ENCODE measurements around the gene PCDH15. TPM values are rescaled to one million over a fixed set of nuclear protein-coding genes. Genes with fewer than 3 reads are reported as not detected.

PCDH15 gene
- total RNA-seq, 4 donors from 2014 or later, result 0.32 TPM; not detected in 3

GRCh38 chr10:53852450-53853175, 948.4 kb downstream of the PCDH15 start:
- ATAC-seq (ENCODE audit: low FRiP score), result no peak
- no peak for DNase-seq (ENCODE audit: low spot score)
- no peak for TF ChIP-seq CTCF (IDR thresholded peaks at IDR 0.05)

- no peak for ATAC-seq (ENCODE audit: low FRiP score)
- TF ChIP-seq CTCF (IDR thresholded peaks at IDR 0.05), result no peak
Observed at GRCh38 chr10:53846809-53847208, 954.2 kb downstream of the PCDH15 start.

GRCh38 chr10:53843736-53844362, 957.2 kb downstream of the PCDH15 start:
- ATAC-seq (ENCODE audit: low FRiP score) (no peak), DNase-seq (ENCODE audit: low spot score) (no peak)
- no peak for TF ChIP-seq CTCF (IDR thresholded peaks at IDR 0.05)

More at GRCh38 chr10:53846809-53847208, 954.2 kb downstream of the PCDH15 start:
- no peak for DNase-seq (ENCODE audit: low spot score)

- no peak for ATAC-seq (ENCODE audit: low FRiP score)
- no peak for TF ChIP-seq CTCF (IDR thresholded peaks at IDR 0.05)
- no peak for DNase-seq (ENCODE audit: low spot score)
Observed at GRCh38 chr10:53841483-53842145, 959.4 kb downstream of the PCDH15 start.

- DNase-seq (ENCODE audit: low spot score) (no peak), ATAC-seq (ENCODE audit: low FRiP score) (no peak)
- TF ChIP-seq CTCF (IDR thresholded peaks at IDR 0.05), result no peak
Observed at GRCh38 chr10:53840653-53841052, 960.4 kb downstream of the PCDH15 start.

GRCh38 chr10:53839440-53840039, 961.5 kb downstream of the PCDH15 start:
- no peak for TF ChIP-seq CTCF (IDR thresholded peaks at IDR 0.05)
- ATAC-seq (ENCODE audit: low FRiP score) (no peak), DNase-seq (ENCODE audit: low spot score) (no peak)

Measured in omental fat pad (tissue), 4 donors.